Measurements from ENCODE around the gene CACHD1.

The CACHD1 gene

GRCh38 chr1:64473367-64473766 is 3.4 kb downstream of the CACHD1 start:
- DNase-seq (ENCODE audit: low spot score), result no peak

- no peak for DNase-seq (ENCODE audit: low spot score)
Observed at GRCh38 chr1:64474133-64474532, 4.2 kb downstream of the CACHD1 start.

- DNase-seq (ENCODE audit: low spot score), result no peak
Observed at GRCh38 chr1:64474665-64475439, 4.9 kb downstream of the CACHD1 start.

GRCh38 chr1:64476251-64476952 is 6.5 kb downstream of the CACHD1 start:
- DNase-seq (ENCODE audit: low spot score), result no peak

- no peak for DNase-seq (ENCODE audit: low spot score)
Observed at GRCh38 chr1:64478594-64479470, 8.9 kb downstream of the CACHD1 start.

GRCh38 chr1:64479874-64480273 is 9.9 kb downstream of the CACHD1 start:
- no peak for DNase-seq (ENCODE audit: low spot score)

GRCh38 chr1:64480999-64481772 is 11.3 kb downstream of the CACHD1 start:
- DNase-seq (ENCODE audit: low spot score), result no peak

- DNase-seq (ENCODE audit: low spot score), result no peak
Observed at GRCh38 chr1:64482128-64482527, 12.2 kb downstream of the CACHD1 start.

GRCh38 chr1:64482720-64483119 is 12.8 kb downstream of the CACHD1 start:
- DNase-seq (ENCODE audit: low spot score), result no peak

- no peak for DNase-seq (ENCODE audit: low spot score)
Observed at GRCh38 chr1:64483731-64484414, 13.9 kb downstream of the CACHD1 start.

- DNase-seq (ENCODE audit: low spot score), result no peak
Observed at GRCh38 chr1:64484651-64485050, 14.7 kb downstream of the CACHD1 start.

GRCh38 chr1:64486193-64486592 is 16.3 kb downstream of the CACHD1 start:
- DNase-seq (ENCODE audit: low spot score), result no peak

GRCh38 chr1:64487061-64487460 is 17.1 kb downstream of the CACHD1 start:
- no peak for DNase-seq (ENCODE audit: low spot score)

- DNase-seq (ENCODE audit: low spot score), result no peak
Observed at GRCh38 chr1:64488862-64489261, 18.9 kb downstream of the CACHD1 start.

- DNase-seq (ENCODE audit: low spot score), result no peak
Observed at GRCh38 chr1:64489707-64490106, 19.8 kb downstream of the CACHD1 start.

GRCh38 chr1:64490213-64490818 is 20.4 kb downstream of the CACHD1 start:
- DNase-seq (ENCODE audit: low spot score), result no peak

- no peak for DNase-seq (ENCODE audit: low spot score)
Observed at GRCh38 chr1:64492424-64492823, 22.5 kb downstream of the CACHD1 start.

- no peak for DNase-seq (ENCODE audit: low spot score)
Observed at GRCh38 chr1:64493831-64494230, 23.9 kb downstream of the CACHD1 start.

GRCh38 chr1:64494659-64495058 is 24.7 kb downstream of the CACHD1 start:
- DNase-seq (ENCODE audit: low spot score), result no peak

GRCh38 chr1:64495878-64496277 is 25.9 kb downstream of the CACHD1 start:
- DNase-seq (ENCODE audit: low spot score), result no peak

- no peak for DNase-seq (ENCODE audit: low spot score)
Observed at GRCh38 chr1:64496606-64497005, 26.7 kb downstream of the CACHD1 start.
